PFSK-1 (cell line): ENCODE measurements around the gene TNFRSF19.

Experiments used
- FOXP2 ChIP-seq: optimal IDR thresholded peaks from 2 replicates; pipeline ENCODE3; 2011; ENCODE audit warnings: borderline replicate concordance, control low read depth, inconsistent platforms; ENCODE audit not compliant: insufficient read depth; ENCODE audit errors: extremely low read length, extremely low read depth
- POLR2AphosphoS5 ChIP-seq: IDR thresholded peaks from 2 replicates; pipeline ENCODE4 v1.6.1; 2012; ENCODE audit warnings: low read depth, mild to moderate bottlenecking, control low read depth, low read length, moderate library complexity
- SIN3A ChIP-seq: IDR thresholded peaks from 2 replicates; pipeline ENCODE4 v1.6.1; 2012; ENCODE audit warnings: mild to moderate bottlenecking, low read length, moderate library complexity, borderline replicate concordance; ENCODE audit not compliant: insufficient read depth
- TAF1 ChIP-seq: IDR thresholded peaks from 2 replicates; pipeline ENCODE4 v1.6.1; 2012; ENCODE audit warnings: low read length, control low read depth, borderline replicate concordance; ENCODE audit not compliant: insufficient read depth
- TF ChIP-seq, protein P1 (sequence below), 2 experiments: IDR thresholded peaks; 2 replicates each; pipeline versions ENCODE4 v1.6.1 to v1.8.0; 2011 to 2012; ENCODE audit warnings: low read depth in 2 of 2, low read length in 2 of 2, control low read depth in 1 of 2, inconsistent platforms in 1 of 2, mild to moderate bottlenecking in 1 of 2, moderate library complexity in 1 of 2; ENCODE audit not compliant: insufficient read depth in 1 of 2

TNFRSF19 gene

DNA sequence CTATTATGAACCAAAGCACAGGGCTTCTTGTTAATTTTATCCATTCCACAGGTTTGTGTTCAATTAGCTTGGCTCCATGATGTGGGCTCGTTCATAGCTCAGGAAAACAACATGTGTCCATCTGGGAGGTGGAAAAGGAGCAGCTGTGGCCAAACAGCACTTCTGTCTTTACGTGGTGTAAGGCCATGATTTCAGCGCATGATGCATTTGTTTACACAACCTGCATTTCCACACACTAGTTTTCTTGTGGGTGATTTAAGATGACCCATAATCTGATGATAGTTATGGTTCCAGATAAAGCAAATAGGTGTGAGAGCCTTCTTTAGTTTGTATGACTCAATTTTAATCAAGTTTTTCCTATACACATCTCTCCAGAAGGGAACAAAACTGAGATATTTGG is 101.7 kb downstream of the TNFRSF19 start:
- TF ChIP-seq SIN3A, result no peak
- no peak for TF ChIP-seq POLR2AphosphoS5
- TF ChIP-seq FOXP2, result no peak
- TF ChIP-seq, protein P1, sequence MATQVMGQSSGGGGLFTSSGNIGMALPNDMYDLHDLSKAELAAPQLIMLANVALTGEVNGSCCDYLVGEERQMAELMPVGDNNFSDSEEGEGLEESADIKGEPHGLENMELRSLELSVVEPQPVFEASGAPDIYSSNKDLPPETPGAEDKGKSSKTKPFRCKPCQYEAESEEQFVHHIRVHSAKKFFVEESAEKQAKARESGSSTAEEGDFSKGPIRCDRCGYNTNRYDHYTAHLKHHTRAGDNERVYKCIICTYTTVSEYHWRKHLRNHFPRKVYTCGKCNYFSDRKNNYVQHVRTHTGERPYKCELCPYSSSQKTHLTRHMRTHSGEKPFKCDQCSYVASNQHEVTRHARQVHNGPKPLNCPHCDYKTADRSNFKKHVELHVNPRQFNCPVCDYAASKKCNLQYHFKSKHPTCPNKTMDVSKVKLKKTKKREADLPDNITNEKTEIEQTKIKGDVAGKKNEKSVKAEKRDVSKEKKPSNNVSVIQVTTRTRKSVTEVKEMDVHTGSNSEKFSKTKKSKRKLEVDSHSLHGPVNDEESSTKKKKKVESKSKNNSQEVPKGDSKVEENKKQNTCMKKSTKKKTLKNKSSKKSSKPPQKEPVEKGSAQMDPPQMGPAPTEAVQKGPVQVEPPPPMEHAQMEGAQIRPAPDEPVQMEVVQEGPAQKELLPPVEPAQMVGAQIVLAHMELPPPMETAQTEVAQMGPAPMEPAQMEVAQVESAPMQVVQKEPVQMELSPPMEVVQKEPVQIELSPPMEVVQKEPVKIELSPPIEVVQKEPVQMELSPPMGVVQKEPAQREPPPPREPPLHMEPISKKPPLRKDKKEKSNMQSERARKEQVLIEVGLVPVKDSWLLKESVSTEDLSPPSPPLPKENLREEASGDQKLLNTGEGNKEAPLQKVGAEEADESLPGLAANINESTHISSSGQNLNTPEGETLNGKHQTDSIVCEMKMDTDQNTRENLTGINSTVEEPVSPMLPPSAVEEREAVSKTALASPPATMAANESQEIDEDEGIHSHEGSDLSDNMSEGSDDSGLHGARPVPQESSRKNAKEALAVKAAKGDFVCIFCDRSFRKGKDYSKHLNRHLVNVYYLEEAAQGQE (IDR thresholded peaks at IDR 0.05; ENCODE audit: insufficient read depth in 1 of 2, low read depth in 2 of 2, low read length in 2 of 2), result no peak
- TF ChIP-seq TAF1, result no peak

DNA sequence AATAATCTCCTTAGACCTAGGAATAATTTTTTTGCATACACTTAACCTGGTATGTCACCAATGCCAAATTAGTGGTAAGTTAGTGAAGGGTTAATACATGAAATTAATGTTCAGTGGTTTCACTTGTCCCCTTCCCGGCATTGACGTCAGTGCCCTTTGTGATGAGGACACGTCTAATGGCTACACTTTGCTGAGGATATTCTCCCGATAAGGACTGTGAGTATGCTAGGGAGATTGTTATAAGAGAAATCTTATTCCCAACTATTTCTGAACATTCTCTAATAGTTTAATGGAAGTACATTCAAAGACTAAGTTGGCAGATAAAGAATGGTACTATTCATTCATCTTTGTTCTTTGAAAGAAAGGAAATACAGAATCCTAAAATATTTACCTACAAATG is 102.4 kb downstream of the TNFRSF19 start:
- TF ChIP-seq, protein P1 (IDR thresholded peaks at IDR 0.05; ENCODE audit: insufficient read depth in 1 of 2, low read depth in 2 of 2, low read length in 2 of 2), result no peak
- no peak for TF ChIP-seq FOXP2
- TF ChIP-seq POLR2AphosphoS5, result no peak
- TF ChIP-seq SIN3A, result no peak
- no peak for TF ChIP-seq TAF1

DNA sequence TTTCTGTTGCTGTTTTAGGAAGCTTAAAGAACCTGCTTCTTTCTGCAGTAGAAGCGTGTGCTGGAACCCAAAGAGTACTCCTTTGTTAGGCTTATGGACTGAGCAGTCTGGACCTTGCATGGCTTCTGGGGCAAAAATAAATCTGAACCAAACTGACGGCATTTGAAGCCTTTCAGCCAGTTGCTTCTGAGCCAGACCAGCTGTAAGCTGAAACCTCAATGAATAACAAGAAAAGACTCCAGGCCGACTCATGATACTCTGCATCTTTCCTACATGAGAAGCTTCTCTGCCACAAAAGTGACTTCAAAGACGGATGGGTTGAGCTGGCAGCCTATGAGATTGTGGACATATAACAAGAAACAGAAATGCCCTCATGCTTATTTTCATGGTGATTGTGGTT is 103.1 kb downstream of the TNFRSF19 start:
- TF ChIP-seq, protein P1 (IDR thresholded peaks at IDR 0.05; ENCODE audit: insufficient read depth in 1 of 2, low read depth in 2 of 2, low read length in 2 of 2), result no peak
- TF ChIP-seq POLR2AphosphoS5, result no peak
- TF ChIP-seq SIN3A, result no peak
- TF ChIP-seq FOXP2, result no peak
- TF ChIP-seq TAF1, result no peak

DNA sequence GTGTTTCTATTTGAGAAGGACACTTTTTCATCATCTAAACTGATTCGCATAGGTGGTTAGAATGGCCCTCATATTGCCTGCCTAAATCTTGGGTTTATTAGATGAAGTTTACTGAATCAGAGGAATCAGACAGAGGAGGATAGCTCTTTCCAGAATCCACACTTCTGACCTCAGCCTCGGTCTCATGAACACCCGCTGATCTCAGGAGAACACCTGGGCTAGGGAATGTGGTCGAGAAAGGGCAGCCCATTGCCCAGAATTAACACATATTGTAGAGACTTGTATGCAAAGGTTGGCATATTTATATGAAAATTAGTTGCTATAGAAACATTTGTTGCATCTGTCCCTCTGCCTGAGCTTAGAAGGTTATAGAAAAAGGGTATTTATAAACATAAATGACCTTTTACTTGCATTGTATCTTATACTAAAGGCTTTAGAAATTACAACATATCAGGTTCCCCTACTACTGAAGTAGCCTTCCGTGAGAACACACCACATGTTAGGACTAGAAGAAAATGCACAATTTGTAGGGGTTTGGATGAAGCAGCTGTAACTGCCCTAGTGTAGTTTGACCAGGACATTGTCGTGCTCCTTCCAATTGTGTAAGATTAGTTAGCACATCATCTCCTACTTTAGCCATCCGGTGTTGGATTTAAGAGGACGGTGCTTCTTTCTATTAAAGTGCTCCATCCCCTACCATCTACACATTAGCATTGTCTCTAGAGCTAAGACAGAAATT is 103.8 kb downstream of the TNFRSF19 start:
- no peak for TF ChIP-seq POLR2AphosphoS5

DNA sequence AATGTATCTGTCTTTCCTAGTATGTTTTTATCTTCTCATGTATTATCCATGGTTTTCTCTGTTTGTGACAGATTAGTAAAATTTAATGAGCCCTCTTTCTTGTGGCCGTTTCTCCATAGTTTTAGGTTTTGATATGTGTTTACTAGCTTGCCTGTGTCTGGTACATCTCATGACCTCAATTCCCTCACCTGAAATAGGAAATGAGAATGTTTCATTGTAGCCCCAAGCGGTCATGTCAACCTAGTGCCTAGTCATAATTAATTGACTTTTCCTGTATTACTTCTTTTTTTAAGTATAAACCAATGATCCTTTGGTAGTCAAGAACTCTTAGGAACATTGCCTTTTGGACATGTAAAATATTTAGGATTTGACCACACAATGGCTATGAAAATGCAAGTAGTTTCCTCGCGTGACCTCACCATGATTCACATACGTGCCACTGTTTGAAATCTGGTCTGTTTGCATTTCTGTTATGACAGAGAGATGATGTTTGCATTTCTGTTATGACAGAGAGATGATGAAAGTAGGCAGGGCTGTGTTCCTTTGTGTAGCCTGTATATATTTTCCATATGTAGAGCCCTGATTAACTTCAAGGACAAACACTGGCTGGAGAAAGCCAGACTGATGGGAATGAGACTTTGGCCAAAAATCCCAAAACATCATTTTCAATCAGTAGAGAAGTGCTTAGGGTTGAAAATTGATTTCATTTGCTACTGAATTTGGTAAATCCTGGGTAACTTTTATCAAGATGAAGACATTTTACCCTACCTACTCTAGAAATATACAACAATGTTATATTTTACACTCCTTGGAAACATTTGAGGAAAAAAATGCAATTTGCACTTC is 104.8 kb downstream of the TNFRSF19 start:
- TF ChIP-seq FOXP2, result no peak
- TF ChIP-seq SIN3A, result no peak
- TF ChIP-seq, protein P1 (IDR thresholded peaks at IDR 0.05; ENCODE audit: insufficient read depth in 1 of 2, low read depth in 2 of 2, low read length in 2 of 2), result no peak
- TF ChIP-seq TAF1, result no peak
